Upper lobe of right lung (tissue), 1 donor: Measurements from ENCODE around the gene MOB3A. TPM values are rescaled to one million over a fixed set of nuclear protein-coding genes. Genes with fewer than 3 reads are reported as not detected.

Source experiments
- ATAC-seq: fragments of 200-7000 bp; cut with Tn5 transposase; one replicate; pipeline ENCODE4 v1.9.1; 2020; ENCODE audit warnings: mild to moderate bottlenecking, moderate library complexity
- DNase-seq: peaks from one replicate; pipeline ENCODE4 v3.0.0-alpha.2; 2020
- H3K27ac ChIP-seq: fragments of 200-600 bp; one replicate; pipeline ENCODE4 v1.8.0; 2022
- H3K27me3 ChIP-seq: fragments of 200-600 bp; one replicate; pipeline ENCODE4 v1.8.0; 2022; ENCODE audit warnings: mild to moderate bottlenecking
- H3K36me3 ChIP-seq: fragments of 200-600 bp; one replicate; pipeline ENCODE4 v1.8.0; 2022
- H3K4me1 ChIP-seq: fragments of 200-600 bp; one replicate; pipeline ENCODE4 v1.8.0; 2022
- H3K4me3 ChIP-seq: fragments of 200-600 bp; one replicate; pipeline ENCODE4 v1.8.0; 2022; ENCODE audit warnings: mild to moderate bottlenecking
- H3K9me3 ChIP-seq: fragments of 200-600 bp; one replicate; pipeline ENCODE4 v1.8.0; 2022
- CTCF ChIP-seq: fragments of 200-600 bp; IDR thresholded peaks from one replicate; pipeline ENCODE4 v1.8.0; 2022; ENCODE audit warnings: antibody characterized with exemption
- intact Hi-C: fragments of 100-400 bp; cut with DNase I; formaldehyde crosslinking; loops from one replicate; pipeline ENCODE4 v1.11.0; 2022
- total RNA-seq: library from RNA; stranded (reverse); fragmentation: NEBNext Ultra II Directional; extraction: Animal tissue kit (Norgen Biotek cat#: 25700); gene quantifications from one replicate; pipeline ENCODE4 v1.2.1, GENCODE V29; 2021
- donor health status: DM: no; HTN: yes; CAD: no; lungs with severe emphysema.

Gene MOB3A
- total RNA-seq, 1 donor from 2014 or later: 58.8 TPM

GRCh38 chr19:2058570-2059421 is 37.3 kb downstream of the MOB3A start:
- no peak overlapping the region for H3K4me3 ChIP-seq
- ATAC-seq (no peak), DNase-seq (no peak)
- TF ChIP-seq CTCF: no peak
- H3K27ac ChIP-seq: peak overlapping the region; percentile 99
- H3K4me1 ChIP-seq: peaks cover 71% of the 10 kb centered on the region
- intact Hi-C loops: no loop called here
- no peaks in the 10 kb centered on the region for H3K27me3 ChIP-seq
- no peaks in the 10 kb centered on the region for H3K9me3 ChIP-seq
- H3K36me3 ChIP-seq: no peaks in the 10 kb centered on the region

GRCh38 chr19:2057484-2058469 is 38.3 kb downstream of the MOB3A start:
- no peaks in the 10 kb centered on the region for H3K9me3 ChIP-seq
- H3K27me3 ChIP-seq: no peaks in the 10 kb centered on the region
- H3K4me3 ChIP-seq: no peak overlapping the region
- H3K27ac ChIP-seq: peak overlapping the region; percentile 99
- no peak for ATAC-seq
- DNase-seq: no peak
- no peaks in the 10 kb centered on the region for H3K36me3 ChIP-seq
- no peak for TF ChIP-seq CTCF
- H3K4me1 ChIP-seq: peaks cover 74% of the 10 kb centered on the region
- intact Hi-C loops: no loop called here

- H3K4me3 ChIP-seq: no peak overlapping the region
- intact Hi-C loops: no loop called here
These were observed 39.3 kb downstream of the MOB3A start for GRCh38 chr19:2056837-2057192.

GRCh38 chr19:2055931-2056836 is 39.9 kb downstream of the MOB3A start:
- TF ChIP-seq CTCF: peak; percentile 11
- H3K4me1 ChIP-seq: peaks cover 80% of the 10 kb centered on the region
- DNase-seq (peak; percentile 69), ATAC-seq (peak; percentile 1)
- peak overlapping the region; percentile 42 for H3K4me3 ChIP-seq
- intact Hi-C loops: no loop called here
- H3K27me3 ChIP-seq: no peaks in the 10 kb centered on the region
- H3K9me3 ChIP-seq: no peaks in the 10 kb centered on the region
- peak overlapping the region; percentile 93 for H3K27ac ChIP-seq
- no peaks in the 10 kb centered on the region for H3K36me3 ChIP-seq

More at GRCh38 chr19:2056837-2057192, 39.3 kb downstream of the MOB3A start:
- ATAC-seq (no peak), DNase-seq (no peak)
- Histone ChIP-seq H3K36me3 (no peaks in the 10 kb centered on the region), H3K4me1 (peaks cover 74% of the 10 kb centered on the region), H3K27ac (peak overlapping the region; percentile 99), H3K27me3 (no peaks in the 10 kb centered on the region), H3K9me3 (no peaks in the 10 kb centered on the region)
- TF ChIP-seq CTCF: no peak

GRCh38 chr19:2054763-2055162 is 41.4 kb downstream of the MOB3A start:
- intact Hi-C loops: no loop called here
- no peaks in the 10 kb centered on the region for H3K36me3 ChIP-seq
- DNase-seq (no peak), ATAC-seq (no peak)
- no peaks in the 10 kb centered on the region for H3K9me3 ChIP-seq
- no peaks in the 10 kb centered on the region for H3K27me3 ChIP-seq
- peaks cover 69% of the 10 kb centered on the region for H3K4me1 ChIP-seq
- H3K27ac ChIP-seq: peak overlapping the region; percentile 93
- H3K4me3 ChIP-seq: no peak overlapping the region
- no peak for TF ChIP-seq CTCF
